KOPT-K1 (cell line): Measurements from ENCODE around the gene MYH14.
A peak's percentile ranks its signal among the peaks of the same experiment; 100 is the strongest.
"Not testable (repeated sequence)": the region's sequence is repeated elsewhere in the genome, so short reads cannot be mapped to it uniquely, and the experiment has no call there.

Experiments
- H3K27ac ChIP-seq: fragments of 200-600 bp; sonication (generic); 2 replicates; pipeline ENCODE4 v1.5.1; 2016; ENCODE audit warnings: antibody characterized with exemption, mild to moderate bottlenecking, low read depth, low read length; ENCODE audit not compliant: poor library complexity, severe bottlenecking
- H3K36me3 ChIP-seq: fragments of 200-600 bp; sonication (generic); 2 replicates; pipeline ENCODE4 v1.5.1; 2017; ENCODE audit warnings: antibody characterized with exemption, mild to moderate bottlenecking, low read length, moderate library complexity; ENCODE audit not compliant: insufficient read depth
- H3K9me3 ChIP-seq: fragments of 200-600 bp; sonication (generic); 2 replicates; pipeline ENCODE4 v1.5.1; 2017; ENCODE audit warnings: antibody characterized with exemption, low read length, mild to moderate bottlenecking; ENCODE audit not compliant: insufficient read depth, poor library complexity, severe bottlenecking

MYH14 gene

GRCh38 chr19:50329146-50329925, 125.9 kb downstream of the MYH14 start, which contains the start of gene KCNC3:
KCNC3 (minus strand) TSS chr19:50329377; CDS start chr19:50329082, 295 bp downstream.
- no peak within 1 kb of the TSS for H3K27ac ChIP-seq
- no peaks in the 10 kb centered on the region for H3K36me3 ChIP-seq
- no peaks in the 10 kb centered on the region for H3K9me3 ChIP-seq

GRCh38 chr19:50329926-50330294, 126.5 kb downstream of the MYH14 start:
- not testable (repeated sequence) for H3K27ac ChIP-seq

GRCh38 chr19:50330365-50331078, 127.1 kb downstream of the MYH14 start:
- Histone ChIP-seq H3K9me3 (no peaks in the 10 kb centered on the region), H3K27ac (peak overlapping the region; percentile 34), H3K36me3 (no peaks in the 10 kb centered on the region)

More at GRCh38 chr19:50329926-50330294, 126.5 kb downstream of the MYH14 start:
- not testable (repeated sequence) for H3K36me3 ChIP-seq, H3K9me3 ChIP-seq

GRCh38 chr19:50331221-50331993, 128.0 kb downstream of the MYH14 start:
- Histone ChIP-seq H3K9me3 (no peaks in the 10 kb centered on the region), H3K36me3 (no peaks in the 10 kb centered on the region), H3K27ac (peak overlapping the region; percentile 34)

GRCh38 chr19:50331994-50332243, 128.5 kb downstream of the MYH14 start:
- Histone ChIP-seq H3K36me3 (no peaks in the 10 kb centered on the region), H3K27ac (peak overlapping the region; percentile 34)

GRCh38 chr19:50332244-50333038, 129.0 kb downstream of the MYH14 start:
- no peaks in the 10 kb centered on the region for H3K36me3 ChIP-seq
- H3K27ac ChIP-seq, result no peak overlapping the region
- H3K9me3 ChIP-seq, result no peaks in the 10 kb centered on the region

More at GRCh38 chr19:50331994-50332243, 128.5 kb downstream of the MYH14 start:
- no peaks in the 10 kb centered on the region for H3K9me3 ChIP-seq

- Histone ChIP-seq H3K36me3 (no peaks in the 10 kb centered on the region), H3K27ac (peak overlapping the region; percentile 35), H3K9me3 (no peaks in the 10 kb centered on the region)
Measured at GRCh38 chr19:50333235-50333736, 129.9 kb downstream of the MYH14 start.

GRCh38 chr19:50333737-50334617, 130.6 kb downstream of the MYH14 start:
- Histone ChIP-seq H3K27ac (peak overlapping the region; percentile 35), H3K9me3 (no peaks in the 10 kb centered on the region), H3K36me3 (no peaks in the 10 kb centered on the region)

GRCh38 chr19:50334741-50335421, 131.5 kb downstream of the MYH14 start:
- Histone ChIP-seq H3K36me3 (no peaks in the 10 kb centered on the region), H3K9me3 (no peaks in the 10 kb centered on the region), H3K27ac (no peak overlapping the region)

- not testable (repeated sequence) for H3K9me3 ChIP-seq, H3K36me3 ChIP-seq, H3K27ac ChIP-seq
Measured at GRCh38 chr19:50337031-50337430, 133.6 kb downstream of the MYH14 start.

GRCh38 chr19:50340331-50340730, 136.9 kb downstream of the MYH14 start:
- H3K27ac ChIP-seq, result no peak overlapping the region
- H3K36me3 ChIP-seq, result no peaks in the 10 kb centered on the region
- H3K9me3 ChIP-seq, result peaks cover 4% of the 10 kb centered on the region

- H3K36me3 ChIP-seq, result no peaks in the 10 kb centered on the region
- H3K9me3 ChIP-seq, result peaks cover 4% of the 10 kb centered on the region
- H3K27ac ChIP-seq, result no peak overlapping the region
Measured at GRCh38 chr19:50341091-50341564, 137.7 kb downstream of the MYH14 start.

GRCh38 chr19:50344661-50345318, 141.4 kb downstream of the MYH14 start:
- peaks cover 4% of the 10 kb centered on the region for H3K9me3 ChIP-seq
- no peak overlapping the region for H3K27ac ChIP-seq
- no peaks in the 10 kb centered on the region for H3K36me3 ChIP-seq
